ENCODE measurements around the gene SBF2.

The SBF2 gene

GRCh38 chr11:10122326-10123197, 171.5 kb downstream of the SBF2 start:
- in situ Hi-C loops (cut with HindIII; ENCODE audit: low sequenced_read_pairs), result no loop called here
- peak; percentile 61 for DNase-seq (ENCODE audit: low read depth, low spot score)

DNA sequence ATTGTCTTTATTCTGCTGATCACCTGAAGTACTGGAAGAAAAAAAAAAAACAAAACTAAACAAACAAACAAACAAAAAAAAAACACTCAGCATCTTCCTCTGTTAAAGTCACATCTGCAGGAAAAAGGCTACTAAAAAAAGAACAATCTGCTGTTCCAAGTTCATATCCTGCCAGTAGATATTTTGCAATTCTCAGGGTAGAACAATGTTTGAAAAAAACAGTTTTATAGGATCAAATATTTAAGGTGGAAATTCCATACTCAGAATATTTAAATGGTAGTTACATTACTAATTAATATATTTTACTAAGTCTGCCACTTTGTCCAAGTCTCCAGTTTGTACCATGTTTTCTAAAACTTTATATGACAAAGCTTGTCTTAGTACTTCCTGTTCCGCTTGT, 175.2 kb downstream of the SBF2 start:
- no peak for DNase-seq (ENCODE audit: low read depth, low spot score)
- in situ Hi-C loops (cut with HindIII; ENCODE audit: low sequenced_read_pairs), result no loop called here
- no peak for TF ChIP-seq CTCF (IDR thresholded peaks at IDR 0.05; ENCODE audit: low read depth, low read length)
- no peak overlapping the region for H3K4me3 ChIP-seq (ENCODE audit: low read depth, low read length)

More at GRCh38 chr11:10122326-10123197, 171.5 kb downstream of the SBF2 start:
- TF ChIP-seq CTCF (IDR thresholded peaks at IDR 0.05; ENCODE audit: low read depth, low read length), result no peak
- H3K4me3 ChIP-seq (ENCODE audit: low read depth, low read length), result no peak overlapping the region

GRCh38 chr11:10117709-10118351, 176.2 kb downstream of the SBF2 start:
- peak; percentile 42 for DNase-seq (ENCODE audit: low read depth, low spot score)
- in situ Hi-C loops (cut with HindIII; ENCODE audit: low sequenced_read_pairs), result no loop called here
- H3K4me3 ChIP-seq (ENCODE audit: low read depth, low read length), result no peak overlapping the region
- no peak for TF ChIP-seq CTCF (IDR thresholded peaks at IDR 0.05; ENCODE audit: low read depth, low read length)

- DNase-seq (ENCODE audit: low read depth, low spot score), result no peak
- H3K4me3 ChIP-seq (ENCODE audit: low read depth, low read length), result no peak overlapping the region
- in situ Hi-C loops (cut with HindIII; ENCODE audit: low sequenced_read_pairs), result no loop called here
These were observed 177.4 kb downstream of the SBF2 start for GRCh38 chr11:10116588-10116987.

DNA sequence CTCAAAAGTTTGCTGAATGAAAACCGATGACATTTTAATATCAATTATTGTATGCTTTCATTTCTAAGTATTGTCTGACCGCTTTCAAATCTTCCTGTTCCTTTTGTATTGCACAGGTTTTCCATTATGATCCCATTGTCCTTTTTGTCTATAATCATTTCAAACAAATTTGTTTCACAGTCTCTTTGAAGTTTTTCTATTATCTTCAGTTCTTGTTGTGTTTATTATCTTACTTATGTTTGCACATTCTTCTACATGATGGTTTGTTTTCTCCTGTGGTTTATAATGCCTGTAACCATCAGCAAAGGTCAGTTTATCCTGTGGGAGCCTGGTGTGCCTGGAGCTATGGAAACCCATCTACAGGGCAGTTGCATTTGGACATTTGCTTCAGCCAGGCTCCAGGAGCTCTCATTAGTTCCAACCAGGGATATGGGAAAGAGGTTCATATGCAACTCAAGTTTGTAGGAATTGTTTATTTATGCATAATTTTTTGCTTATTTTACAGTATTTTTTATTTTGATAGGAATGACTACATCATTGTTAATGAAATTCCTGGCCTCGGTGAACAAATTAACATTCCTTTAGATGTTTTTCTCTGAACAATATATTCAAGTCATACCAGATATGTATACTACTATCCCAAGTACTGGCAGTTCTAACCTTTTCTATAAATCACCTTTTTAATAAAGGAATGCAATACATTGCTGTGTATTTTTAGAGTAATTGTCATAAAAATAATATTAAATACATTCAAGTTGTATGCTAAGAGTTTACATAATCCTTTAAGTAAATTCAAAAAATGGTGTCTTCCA, 179.2 kb downstream of the SBF2 start:
- H3K4me3 ChIP-seq (ENCODE audit: low read depth, low read length), result no peak overlapping the region
- peak; percentile 27 for DNase-seq (ENCODE audit: low read depth, low spot score)
- in situ Hi-C loops (cut with HindIII; ENCODE audit: low sequenced_read_pairs), result no loop called here
- TF ChIP-seq CTCF (IDR thresholded peaks at IDR 0.05; ENCODE audit: low read depth, low read length), result no peak

More at GRCh38 chr11:10116588-10116987, 177.4 kb downstream of the SBF2 start:
- no peak for TF ChIP-seq CTCF (IDR thresholded peaks at IDR 0.05; ENCODE audit: low read depth, low read length)

GRCh38 chr11:10113852-10114251, 180.2 kb downstream of the SBF2 start:
- TF ChIP-seq CTCF (IDR thresholded peaks at IDR 0.05; ENCODE audit: low read depth, low read length), result no peak
- in situ Hi-C loops (cut with HindIII; ENCODE audit: low sequenced_read_pairs), result no loop called here
- no peak for DNase-seq (ENCODE audit: low read depth, low spot score)
- H3K4me3 ChIP-seq (ENCODE audit: low read depth, low read length), result no peak overlapping the region

All from astrocyte of the spinal cord (primary cell).